Adrenal gland (tissue), 12 donors: Measurements from ENCODE around the gene ZNF814. TPM values are rescaled to one million over a fixed set of nuclear protein-coding genes. Genes with fewer than 3 reads are reported as not detected.

Experiments used
- DNase-seq, 7 donors: peaks; one replicate each; pipeline ENCODE4 v3.0.0-alpha.2; 2019 to 2020
- H3K27ac ChIP-seq, 5 donors: fragments of 200-600 bp; sonication (generic) in 4 of 5; 1 replicate in 3 of 5; 2 replicates in 2 of 5; pipeline versions ENCODE4 v1.5.1 to v1.8.0; 2016 to 2020; ENCODE audit warnings: mild to moderate bottlenecking in 1 of 5
- H3K27me3 ChIP-seq: fragments of 200-600 bp; 2 replicates; pipeline ENCODE4 v1.8.0; 2021
- H3K36me3 ChIP-seq, 2 donors: fragments of 200-600 bp; replicated peaks in 1 of 2; 1 replicate in 1 of 2; 2 replicates in 1 of 2; pipeline versions ENCODE4 v1.5.1 to v1.8.0; 2018 to 2022
- H3K4me1 ChIP-seq, 2 donors: fragments of 200-600 bp; replicated peaks in 1 of 2; 1 replicate in 1 of 2; 2 replicates in 1 of 2; pipeline versions ENCODE4 v1.5.1 to v1.8.0; 2018 to 2021
- H3K4me3 ChIP-seq, 4 donors: fragments of 200-600 bp; sonication (generic) in 3 of 4; one replicate each; pipeline ENCODE4 v1.5.1; 2016 to 2018
- H3K9me3 ChIP-seq, 3 donors: fragments of 200-600 bp; sonication (generic) in 1 of 3; replicated peaks in 1 of 3; 1 replicate in 2 of 3; 2 replicates in 1 of 3; pipeline versions ENCODE4 v1.5.1 to v1.8.0; 2016 to 2021
- POLR2A ChIP-seq, 2 donors: fragments of 450-650 bp; IDR thresholded peaks; one replicate each; pipeline ENCODE4 v1.6.1; 2017; ENCODE audit warnings: antibody characterized with exemption in 2 of 2, mild to moderate bottlenecking in 2 of 2, moderate library complexity in 1 of 2
- WGBS, 4 donors: extraction: QIAGEN DNeasy Blood & Tissue Kit in 2 of 4; methylation state at CpG; one replicate each; pipeline versions ENCODE4 v1.1.5 to v1.1.7; 2013 to 2017; 5-methylcytosine and 5-hydroxymethylcytosine counted together
- intact Hi-C, 2 donors: fragments of 100-400 bp; cut with DNase I; formaldehyde crosslinking; loops; one replicate each; pipeline versions ENCODE4 v1.14.1 to v1.15.0; 2022 to 2023
- polyA plus RNA-seq, 3 donors: library from polyadenylated mRNA; stranded (reverse); fragments of 200-250 nt in 2 of 3; fragments of 350-450 nt in 1 of 3; fragmentation: Illumina TruSeq in 1 of 3; extraction: RNeasy Lipid Tissue Mini Kit (QIAGEN cat#74804) in 1 of 3; gene quantifications; one replicate each; pipeline ENCODE4 v1.2.3, GENCODE V29; 2013 to 2014
- total RNA-seq, 9 donors: library from RNA; depleted of rRNA in 4 of 9; stranded (reverse); fragments of >200 nt in 4 of 9; fragments of 120-200 nt in 1 of 9; fragmentation: NEBNext Ultra II Directional in 1 of 9; extraction: Animal tissue kit (Norgen Biotek cat#: 25700) in 1 of 9; gene quantifications; one replicate each; pipeline versions ENCODE4 v1.1.0 to v1.2.4, GENCODE V29; 2013 to 2023
- TF ChIP-seq, protein P1 (sequence below), 6 experiments: fragments of 450-650 bp in 4 of 6; fragments of 200-600 bp in 2 of 6; sonication (generic) in 1 of 6; IDR thresholded peaks; 1 replicate in 5 of 6; 2 replicates in 1 of 6; pipeline versions ENCODE4 v1.5.1 to v1.8.0; 2016 to 2021; ENCODE audit warnings: antibody characterized with exemption in 6 of 6, mild to moderate bottlenecking in 2 of 6, moderate library complexity in 1 of 6
- donor health status: healthy with polysubstance abuse.
- donor health status: Bipolar disorder and iron deficiency.
- donor health status: DM: yes; HTN: yes; CAD: no.
- donor health status: DM: no; HTN: no; CAD: no.
- donor health status: DM: no; HTN: no; CAD: no.
- donor health status: DM: yes; HTN: yes; CAD: no.

The ZNF814 gene
- total and polyA plus RNA-seq, 12 donors, result 8.1 to 37.6 (median 21.5) TPM

DNA sequence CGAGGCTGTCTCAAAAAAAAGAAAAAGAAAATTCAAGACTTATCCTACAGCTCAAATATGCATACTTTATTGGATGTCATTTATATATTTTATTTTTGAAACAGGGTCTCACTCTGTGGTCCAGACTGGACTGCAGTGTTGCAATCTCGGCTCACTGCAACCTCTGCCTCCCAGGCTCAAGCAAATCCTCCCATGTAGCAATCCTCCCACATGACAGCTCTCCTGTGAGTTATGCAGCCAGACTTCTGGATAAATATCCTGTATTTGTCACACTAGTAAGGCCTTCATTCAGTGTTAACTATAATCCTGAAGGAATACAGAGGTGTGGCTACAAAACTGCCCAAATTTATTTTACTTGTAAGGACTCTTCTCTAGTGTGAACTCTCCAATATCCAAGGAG is 81.3 kb downstream of the ZNF814 start:
- no peaks in the 10 kb centered on the region for H3K9me3 ChIP-seq
- TF ChIP-seq POLR2A (IDR thresholded peaks at IDR 0.05), result no peak
- TF ChIP-seq, protein P1, sequence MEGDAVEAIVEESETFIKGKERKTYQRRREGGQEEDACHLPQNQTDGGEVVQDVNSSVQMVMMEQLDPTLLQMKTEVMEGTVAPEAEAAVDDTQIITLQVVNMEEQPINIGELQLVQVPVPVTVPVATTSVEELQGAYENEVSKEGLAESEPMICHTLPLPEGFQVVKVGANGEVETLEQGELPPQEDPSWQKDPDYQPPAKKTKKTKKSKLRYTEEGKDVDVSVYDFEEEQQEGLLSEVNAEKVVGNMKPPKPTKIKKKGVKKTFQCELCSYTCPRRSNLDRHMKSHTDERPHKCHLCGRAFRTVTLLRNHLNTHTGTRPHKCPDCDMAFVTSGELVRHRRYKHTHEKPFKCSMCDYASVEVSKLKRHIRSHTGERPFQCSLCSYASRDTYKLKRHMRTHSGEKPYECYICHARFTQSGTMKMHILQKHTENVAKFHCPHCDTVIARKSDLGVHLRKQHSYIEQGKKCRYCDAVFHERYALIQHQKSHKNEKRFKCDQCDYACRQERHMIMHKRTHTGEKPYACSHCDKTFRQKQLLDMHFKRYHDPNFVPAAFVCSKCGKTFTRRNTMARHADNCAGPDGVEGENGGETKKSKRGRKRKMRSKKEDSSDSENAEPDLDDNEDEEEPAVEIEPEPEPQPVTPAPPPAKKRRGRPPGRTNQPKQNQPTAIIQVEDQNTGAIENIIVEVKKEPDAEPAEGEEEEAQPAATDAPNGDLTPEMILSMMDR (IDR thresholded peaks at IDR 0.05), result no peak
- H3K4me3 ChIP-seq, result no peak overlapping the region
- H3K27me3 ChIP-seq, result no peaks in the 10 kb centered on the region
- peaks cover 0 to 15% of the 10 kb centered on the region in 2 donors for H3K36me3 ChIP-seq
- no peak overlapping the region for H3K27ac ChIP-seq
- 86 to 100% (median 94%) methylated on average over 2 of the region's 2 CpGs for WGBS, 4 donors
- peaks cover 6 to 19% of the 10 kb centered on the region in 2 donors for H3K4me1 ChIP-seq
- no peak for DNase-seq
- intact Hi-C loops, result no loop called here

DNA sequence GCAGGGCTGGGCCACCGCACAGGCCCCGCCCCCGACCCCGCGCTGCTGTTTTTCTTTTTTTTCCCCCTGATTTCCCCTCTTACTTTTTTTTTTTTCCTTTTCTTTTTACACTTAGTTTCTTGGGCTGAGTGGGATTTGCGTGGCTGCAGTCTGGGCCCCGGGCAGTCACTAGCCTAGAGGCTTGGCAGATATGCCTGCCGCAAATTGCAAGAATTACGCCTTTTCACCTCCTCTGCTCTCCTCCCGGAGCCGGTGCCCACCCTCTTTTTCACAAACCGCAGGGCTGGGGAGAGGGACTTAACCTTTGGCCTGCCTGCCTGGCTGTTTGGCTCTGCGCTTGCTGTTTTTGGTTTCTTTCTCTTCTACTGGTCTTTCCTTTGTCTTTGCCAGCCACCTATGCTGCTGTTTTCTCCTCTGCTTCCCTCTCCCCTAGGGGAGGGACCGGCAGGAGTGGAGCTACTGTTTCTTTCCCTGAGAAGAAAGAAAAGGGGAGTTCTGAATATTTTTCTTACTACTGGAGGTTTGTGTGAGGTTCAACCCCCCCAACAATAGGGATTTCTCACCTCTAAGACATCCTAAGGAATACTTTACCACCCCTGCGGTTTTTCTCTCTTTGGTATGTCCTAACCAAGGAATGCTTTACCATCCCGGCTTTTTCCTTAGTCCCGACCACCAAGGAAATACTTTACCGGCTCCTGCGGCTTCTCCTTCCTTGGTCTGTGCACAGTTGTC is 85.1 kb downstream of the ZNF814 start:
- 4 to 9% (median 5%) methylated on average over 19 of the region's 19 CpGs for WGBS, 4 donors
- H3K9me3 ChIP-seq, result no peaks in the 10 kb centered on the region
- intact Hi-C loops, result no loop called here
- DNase-seq, result peak in 3 of 7 donors; percentile 28 to 44 (median 39)
- TF ChIP-seq POLR2A (IDR thresholded peaks at IDR 0.05), result no peak
- TF ChIP-seq, protein P1 (IDR thresholded peaks at IDR 0.05), result no peak
- H3K36me3 ChIP-seq, result peaks cover 0 to 5% of the 10 kb centered on the region in 2 donors
- H3K4me3 ChIP-seq, result peak overlapping the region in 3 of 4 donors; percentile 8 to 60 (median 51)
- H3K27ac ChIP-seq, result peak overlapping the region in 4 of 5 donors; percentile 51 to 74 (median 62)
- no peaks in the 10 kb centered on the region for H3K27me3 ChIP-seq
- H3K4me1 ChIP-seq, result peaks cover 6 to 37% of the 10 kb centered on the region in 2 donors

DNA sequence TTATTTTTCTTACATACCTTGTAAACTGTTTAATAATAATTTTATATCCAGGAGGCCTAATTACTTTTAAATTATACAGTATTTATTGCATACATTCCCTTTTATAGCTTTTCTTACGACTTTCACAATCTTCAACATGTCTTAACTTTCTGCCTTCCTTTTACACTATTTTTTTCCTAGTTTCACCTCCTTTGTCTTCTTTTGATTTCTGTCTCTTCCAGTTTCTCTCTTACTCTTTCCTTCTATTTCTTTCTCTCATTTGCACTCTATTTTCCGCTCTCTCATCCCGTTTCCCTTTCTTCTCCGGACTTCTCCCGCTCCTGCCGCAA is 85.6 kb downstream of the ZNF814 start:
- TF ChIP-seq, protein P1 (IDR thresholded peaks at IDR 0.05), result no peak
- no peak for TF ChIP-seq POLR2A (IDR thresholded peaks at IDR 0.05)
- no peak for DNase-seq
- Histone ChIP-seq H3K9me3 (no peaks in the 10 kb centered on the region), H3K27me3 (no peaks in the 10 kb centered on the region), H3K36me3 (peaks cover 0 to under 1% of the 10 kb centered on the region in 2 donors), H3K27ac (peak overlapping the region in 3 of 5 donors; percentile 51 to 74 (median 62)), H3K4me3 (peak overlapping the region in 3 of 4 donors; percentile 8 to 60 (median 51)), H3K4me1 (peaks cover 6 to 39% of the 10 kb centered on the region in 2 donors)
- intact Hi-C loops, result no loop called here
- 9 to 15% (median 12%) methylated on average over 6 of the region's 6 CpGs for WGBS, 4 donors

DNA sequence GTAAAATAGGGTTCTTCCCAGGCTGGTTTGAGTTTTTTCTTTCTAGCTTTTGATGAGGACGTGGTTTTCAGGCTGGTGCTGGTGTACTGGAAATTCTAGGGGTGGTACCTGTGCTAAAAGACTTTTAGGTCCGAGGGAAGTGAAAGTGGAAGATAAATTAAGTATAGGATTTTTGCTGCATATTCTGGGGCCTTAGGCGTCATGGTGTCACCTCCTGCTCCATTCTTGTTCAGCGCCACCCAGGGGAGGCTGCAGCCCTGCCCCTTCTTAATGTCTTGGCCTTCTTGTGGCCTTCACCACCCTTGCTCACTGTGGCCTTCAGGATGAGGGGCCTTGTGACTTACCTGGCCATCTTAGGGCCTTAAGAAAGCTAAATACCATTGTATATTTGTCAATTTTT is 86.6 kb downstream of the ZNF814 start:
- 80 to 88% (median 88%) methylated on average over 4 of the region's 4 CpGs for WGBS, 4 donors
- H3K27me3 ChIP-seq, result no peaks in the 10 kb centered on the region
- intact Hi-C loops, result no loop called here
- H3K9me3 ChIP-seq, result no peaks in the 10 kb centered on the region
- no peak for DNase-seq
- peaks cover 6 to 39% of the 10 kb centered on the region in 2 donors for H3K4me1 ChIP-seq
- no peaks in the 10 kb centered on the region for H3K36me3 ChIP-seq
- no peak overlapping the region for H3K27ac ChIP-seq
- H3K4me3 ChIP-seq, result no peak overlapping the region
- TF ChIP-seq, protein P1 (IDR thresholded peaks at IDR 0.05), result no peak
- TF ChIP-seq POLR2A (IDR thresholded peaks at IDR 0.05), result no peak
